Neural progenitor cell (in vitro differentiated cells): ENCODE results near the gene PSD4.

Experiments used
- CTCF ChIP-seq: fragments of 200-600 bp; sonication (generic); IDR thresholded peaks from 2 replicates; pipeline ENCODE4 v1.5.1; 2017; ENCODE audit warnings: antibody characterized with exemption, mild to moderate bottlenecking
- EZH2 ChIP-seq: fragments of 200-600 bp; sonication (generic); IDR thresholded peaks from 2 replicates; pipeline ENCODE4 v1.6.1; 2017; ENCODE audit warnings: antibody characterized with exemption, mild to moderate bottlenecking, moderate library complexity

DNA sequence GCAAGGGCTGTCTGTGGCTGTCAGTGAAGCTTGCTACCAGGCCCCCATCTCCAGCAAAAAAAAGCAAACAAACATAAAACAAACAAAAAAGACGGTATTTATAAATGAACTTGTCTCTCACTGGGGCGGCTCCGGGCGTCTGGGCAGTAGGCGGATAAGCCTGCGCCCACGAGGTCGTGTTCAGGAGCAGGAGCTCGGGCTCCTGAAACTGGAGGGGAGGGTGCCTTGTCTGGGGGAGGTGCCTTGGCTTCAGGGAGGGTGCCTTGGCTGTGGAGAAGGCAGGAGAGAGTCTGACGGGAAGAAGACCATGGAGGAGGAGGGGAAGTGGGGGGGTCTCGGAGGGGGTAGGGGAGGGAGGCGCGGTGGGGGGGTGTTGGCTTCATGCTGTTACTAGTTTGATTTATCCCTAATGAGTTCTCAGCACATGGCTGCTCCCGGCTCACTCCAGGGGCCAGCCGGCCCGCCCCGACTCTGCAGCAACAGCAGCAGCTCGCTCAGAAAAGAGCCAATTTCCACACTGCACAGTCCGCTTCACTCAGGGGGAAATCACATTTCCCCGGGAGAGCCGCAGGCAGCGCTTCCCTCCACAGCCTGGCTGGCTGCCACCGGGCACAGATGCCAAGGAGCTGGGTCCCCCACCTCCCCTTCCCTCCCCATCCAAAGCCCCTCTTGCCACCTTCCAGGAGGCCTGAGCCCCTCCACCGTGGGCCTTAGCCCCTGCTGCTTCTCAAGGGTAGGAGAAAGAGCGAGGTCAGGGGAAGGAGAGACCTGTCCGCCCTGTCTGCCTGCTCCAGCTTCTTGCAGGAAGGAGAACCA, 38.7 kb downstream of the PSD4 start:
- TF ChIP-seq CTCF (no peak), EZH2 (no peak)
